ENCODE results near the gene CYBRD1. TPM values are rescaled to one million over a fixed set of nuclear protein-coding genes. Genes with fewer than 3 reads are reported as not detected.

Gene CYBRD1
- total and polyA plus RNA-seq, 9 donors: 147 to 248 (median 191) TPM

DNA sequence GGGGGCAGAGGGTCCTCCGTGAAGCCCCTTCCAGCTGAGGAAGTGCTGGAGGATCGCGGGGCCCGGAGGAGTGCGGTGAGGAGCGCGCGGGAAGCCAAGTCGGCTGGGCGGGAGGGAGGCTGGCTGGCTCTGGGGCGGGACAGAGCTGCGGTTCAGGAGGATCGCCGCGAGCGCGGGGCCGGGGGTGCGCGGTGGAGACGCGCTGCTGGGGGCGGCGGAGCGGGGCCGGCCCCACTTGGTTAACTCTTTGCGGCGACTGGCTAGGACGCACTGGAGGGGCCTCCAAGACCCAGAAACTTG lies 464 bp downstream of the CYBRD1 start:
- no peaks in the 10 kb centered on the region for H3K36me3 ChIP-seq
- H3K27me3 ChIP-seq: no peaks in the 10 kb centered on the region
- H3K9me3 ChIP-seq: no peaks in the 10 kb centered on the region
- peak in 2 of 5 donors; percentile 66 to 74 for DNase-seq
- WGBS, 3 donors: 0 to 1% (median 0%) methylated on average over 12 to 29 of the region's 29 CpGs
- H3K4me1 ChIP-seq (ENCODE audit: insufficient read depth): peaks cover 9% of the 10 kb centered on the region
- TF ChIP-seq, protein P1, sequence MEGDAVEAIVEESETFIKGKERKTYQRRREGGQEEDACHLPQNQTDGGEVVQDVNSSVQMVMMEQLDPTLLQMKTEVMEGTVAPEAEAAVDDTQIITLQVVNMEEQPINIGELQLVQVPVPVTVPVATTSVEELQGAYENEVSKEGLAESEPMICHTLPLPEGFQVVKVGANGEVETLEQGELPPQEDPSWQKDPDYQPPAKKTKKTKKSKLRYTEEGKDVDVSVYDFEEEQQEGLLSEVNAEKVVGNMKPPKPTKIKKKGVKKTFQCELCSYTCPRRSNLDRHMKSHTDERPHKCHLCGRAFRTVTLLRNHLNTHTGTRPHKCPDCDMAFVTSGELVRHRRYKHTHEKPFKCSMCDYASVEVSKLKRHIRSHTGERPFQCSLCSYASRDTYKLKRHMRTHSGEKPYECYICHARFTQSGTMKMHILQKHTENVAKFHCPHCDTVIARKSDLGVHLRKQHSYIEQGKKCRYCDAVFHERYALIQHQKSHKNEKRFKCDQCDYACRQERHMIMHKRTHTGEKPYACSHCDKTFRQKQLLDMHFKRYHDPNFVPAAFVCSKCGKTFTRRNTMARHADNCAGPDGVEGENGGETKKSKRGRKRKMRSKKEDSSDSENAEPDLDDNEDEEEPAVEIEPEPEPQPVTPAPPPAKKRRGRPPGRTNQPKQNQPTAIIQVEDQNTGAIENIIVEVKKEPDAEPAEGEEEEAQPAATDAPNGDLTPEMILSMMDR (IDR thresholded peaks at IDR 0.05): no peak
- TF ChIP-seq EP300 (IDR thresholded peaks at IDR 0.05) (no peak), POLR2A (IDR thresholded peaks at IDR 0.05) (no peak)
- H3K27ac ChIP-seq: peak overlapping the region; percentile 92 to 94
- intact Hi-C loops (cut with DNase I): loop anchor here in 2 of 4 donors (2.0 to 10.0 kb wide), 2 partner anchors 88 kb away; partner anchors contain the start of genes DCAF17 (in 2 of the 2) and METTL8 (in 1 of the 2)
- H3K4me3 ChIP-seq: peak overlapping the region; percentile 98

DNA sequence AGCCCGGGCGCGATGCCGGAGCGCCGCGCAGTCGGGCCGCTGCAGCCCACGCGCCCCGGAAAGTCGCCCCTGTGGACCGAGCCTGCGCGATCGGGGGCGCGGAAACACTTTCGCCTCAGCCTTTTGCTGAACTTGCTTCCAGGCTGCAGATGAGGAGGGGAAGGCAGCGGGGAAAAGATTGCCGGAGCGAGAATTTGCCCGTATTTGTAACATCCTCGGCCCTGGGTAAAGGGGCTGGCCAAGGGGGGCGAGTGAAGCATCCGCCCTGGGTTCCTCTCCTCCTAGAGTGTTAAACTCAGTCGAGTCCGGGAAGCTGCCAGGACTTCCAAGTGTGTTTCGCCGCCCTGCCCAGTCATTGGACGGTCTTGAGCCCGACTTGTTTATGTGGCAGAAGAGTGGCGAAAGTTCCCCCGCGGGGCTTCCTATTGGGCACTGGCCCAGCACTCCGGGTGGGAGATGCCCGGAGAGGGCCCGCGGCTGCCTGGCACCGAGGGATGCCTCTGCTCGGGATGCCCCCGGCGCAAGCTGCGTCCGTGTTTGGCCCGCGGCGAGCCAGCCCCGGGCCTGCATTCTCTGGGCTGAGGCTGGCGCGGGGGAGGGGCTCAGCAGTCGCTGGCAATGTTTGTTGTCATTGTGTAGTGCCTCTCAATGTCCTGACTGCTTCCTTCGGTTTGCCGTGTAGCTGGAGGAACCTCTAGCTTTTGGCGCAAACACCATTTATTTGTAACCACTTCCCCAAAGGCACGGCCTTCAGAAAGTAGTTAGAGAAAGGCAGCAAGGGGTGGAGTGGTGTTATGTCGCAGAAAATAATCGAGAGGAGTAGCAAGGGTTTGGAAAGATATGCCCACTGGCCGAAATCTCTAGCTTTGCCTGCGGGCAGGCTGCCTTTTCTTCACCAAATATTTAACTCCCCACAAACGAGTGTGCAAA lies 1.1 kb downstream of the CYBRD1 start:
- Histone ChIP-seq H3K9me3 (no peaks in the 10 kb centered on the region), H3K36me3 (no peaks in the 10 kb centered on the region), H3K4me3 (peak overlapping the region; percentile 98), H3K27me3 (no peaks in the 10 kb centered on the region), H3K4me1 (ENCODE audit: insufficient read depth) (peaks cover 9% of the 10 kb centered on the region), H3K27ac (peak overlapping the region; percentile 92 to 94)
- peak; percentile 66 to 78 (median 72) for DNase-seq
- intact Hi-C loops (cut with DNase I): loop anchor here in 2 of 4 donors (2.0 to 10.0 kb wide), 2 partner anchors 89 kb away; partner anchors contain the start of genes DCAF17 (in 2 of the 2) and METTL8 (in 1 of the 2)
- TF ChIP-seq EP300 (IDR thresholded peaks at IDR 0.05): no peak
- no peak for TF ChIP-seq POLR2A (IDR thresholded peaks at IDR 0.05)
- TF ChIP-seq, protein P1 (IDR thresholded peaks at IDR 0.05): no peak
- WGBS, 3 donors: 0 to 1% (median 0%) methylated on average over 61 to 62 of the region's 62 CpGs

DNA sequence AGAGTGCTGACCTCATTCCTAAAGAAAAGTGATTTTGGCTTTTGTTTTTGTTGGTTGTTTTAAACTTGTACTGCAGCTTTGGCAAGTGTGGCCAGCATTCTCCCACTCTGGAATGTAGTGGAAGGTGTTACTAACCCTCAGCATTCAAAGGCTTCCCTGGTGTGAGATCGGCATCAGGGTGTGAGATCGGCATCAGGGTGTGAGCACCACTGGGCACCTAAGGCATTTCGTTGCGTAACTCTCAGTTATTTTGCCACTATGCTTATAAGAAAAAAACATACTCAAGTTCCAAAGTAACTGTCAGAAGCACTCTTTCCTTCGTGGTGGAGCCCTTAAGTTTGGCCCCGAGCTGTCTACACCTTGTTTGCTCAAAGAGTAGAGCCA lies 1.7 kb downstream of the CYBRD1 start:
- intact Hi-C loops (cut with DNase I): loop anchor here in 1 of 4 donors (10.0 kb wide), 1 partner anchor 89 kb away; the partner anchor contains the start of genes DCAF17 and METTL8
- Histone ChIP-seq H3K4me3 (peak overlapping the region; percentile 98), H3K4me1 (ENCODE audit: insufficient read depth) (peaks cover 9% of the 10 kb centered on the region), H3K9me3 (no peaks in the 10 kb centered on the region), H3K27me3 (no peaks in the 10 kb centered on the region), H3K27ac (peak overlapping the region; percentile 92 to 94), H3K36me3 (no peaks in the 10 kb centered on the region)
- peak in 1 of 5 donors; percentile 20 for DNase-seq
- 5 to 11% (median 9%) methylated on average over 5 to 6 of the region's 6 CpGs for WGBS, 3 donors
- TF ChIP-seq POLR2A (IDR thresholded peaks at IDR 0.05) (no peak), EP300 (IDR thresholded peaks at IDR 0.05) (no peak)
- TF ChIP-seq, protein P1 (IDR thresholded peaks at IDR 0.05): no peak

DNA sequence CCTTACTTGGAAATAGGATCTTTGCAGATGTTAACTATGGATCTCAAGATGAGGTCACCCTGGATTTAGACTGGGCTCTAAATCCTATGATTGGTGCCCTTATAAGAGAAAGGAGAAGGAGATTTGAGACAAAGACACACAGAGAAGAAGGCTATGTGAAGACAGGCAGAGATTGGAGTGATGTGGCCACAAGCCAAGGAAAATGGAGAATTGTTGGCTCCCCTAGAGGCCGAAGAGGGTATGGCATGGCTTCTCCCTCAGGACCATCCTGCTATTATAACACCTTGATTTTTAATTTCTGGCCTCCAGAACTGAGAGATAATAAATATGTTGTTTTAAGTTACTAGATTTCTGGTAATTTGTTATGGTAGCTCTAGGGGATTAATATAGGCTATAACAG lies 7.6 kb downstream of the CYBRD1 start:
- TF ChIP-seq POLR2A (IDR thresholded peaks at IDR 0.05) (no peak), EP300 (IDR thresholded peaks at IDR 0.05) (no peak)
- TF ChIP-seq, protein P1 (IDR thresholded peaks at IDR 0.05): peak in 1 of 3 donors; percentile 21
- Histone ChIP-seq H3K27me3 (no peaks in the 10 kb centered on the region), H3K27ac (no peak overlapping the region), H3K4me1 (ENCODE audit: insufficient read depth) (peaks cover 16% of the 10 kb centered on the region), H3K9me3 (no peaks in the 10 kb centered on the region), H3K36me3 (no peaks in the 10 kb centered on the region), H3K4me3 (no peak overlapping the region)
- DNase-seq: no peak
- intact Hi-C loops (cut with DNase I): loop anchor here in 1 of 4 donors (10.0 kb wide), 1 partner anchor 95 kb away; the partner anchor contains the start of genes DCAF17 and METTL8
- 91 to 95% (median 93%) methylated on average over 1 of the region's 1 CpG for WGBS, 3 donors

All from ovary (tissue), 9 donors.